GM18520 (cell line): Measurements from ENCODE around the gene CCDC146.
"Not testable (repeated sequence)": the region's sequence is repeated elsewhere in the genome, so short reads cannot be mapped to it uniquely, and the experiment has no call there.

ENCODE experiments used
- ATAC-seq: cut with Tn5 transposase; IDR thresholded peaks from one replicate; pipeline ENCODE4 v1.9.1; 2021; ENCODE audit not compliant: unreplicated experiment

CCDC146 gene

DNA sequence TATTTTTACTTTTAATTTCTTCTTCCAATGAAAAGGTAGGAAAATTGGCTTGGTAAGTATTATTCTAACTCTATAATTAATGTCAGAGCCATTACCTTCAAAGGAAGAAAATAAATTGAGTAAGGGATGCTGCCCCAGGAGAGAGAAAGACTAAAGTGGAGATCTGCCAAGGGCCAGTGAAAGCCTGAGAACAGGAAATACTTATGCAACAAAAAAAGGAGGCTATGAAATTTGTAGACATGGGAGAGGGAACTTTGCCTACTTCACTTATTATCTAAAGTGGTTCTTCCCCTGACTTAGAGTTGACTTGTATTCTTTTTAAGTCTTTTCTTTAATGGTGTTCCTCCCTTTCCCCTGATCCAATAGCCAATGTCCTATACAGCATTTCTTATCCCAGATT, 29.8 kb downstream of the CCDC146 start:
- ATAC-seq: not testable (repeated sequence)

GRCh38 chr7:77154917-77155464, 32.6 kb downstream of the CCDC146 start:
- not testable (repeated sequence) for ATAC-seq

DNA sequence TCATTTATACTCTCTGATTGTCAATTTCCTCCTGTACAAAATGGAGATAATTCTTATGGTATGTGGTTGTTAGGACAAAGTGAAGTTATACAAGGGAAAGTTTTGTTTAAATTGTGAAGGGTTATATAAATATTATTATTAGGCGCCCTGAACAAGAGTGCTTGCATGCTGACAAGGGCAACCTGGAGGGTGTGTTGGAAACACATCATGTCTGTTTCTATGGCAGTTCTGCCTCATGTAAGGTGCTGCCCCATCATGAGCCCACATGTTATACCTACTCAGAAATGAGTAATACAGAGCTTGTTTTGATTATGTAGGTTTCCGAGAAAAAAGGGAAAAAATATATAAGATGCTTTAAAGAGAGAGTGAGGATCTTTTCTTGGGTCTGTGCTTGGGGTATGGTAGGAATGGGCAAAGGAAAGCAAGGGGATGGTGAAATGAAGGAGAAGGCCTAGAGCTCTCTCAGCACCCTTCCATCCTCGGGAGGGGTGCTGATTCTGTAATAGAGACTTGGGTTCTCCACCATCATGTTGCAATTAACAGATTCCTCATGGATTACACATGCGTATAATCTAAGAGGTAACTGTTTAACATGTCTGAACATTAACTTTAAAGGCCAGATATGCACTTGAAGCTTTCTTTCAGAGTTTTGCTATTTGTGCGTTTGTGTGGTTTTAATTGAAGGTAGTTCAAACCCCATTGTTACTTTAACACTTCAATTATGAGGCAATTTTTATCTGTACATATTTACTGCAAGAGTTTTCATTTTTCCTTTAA, 33.4 kb downstream of the CCDC146 start:
- ATAC-seq: peak; percentile 28

DNA sequence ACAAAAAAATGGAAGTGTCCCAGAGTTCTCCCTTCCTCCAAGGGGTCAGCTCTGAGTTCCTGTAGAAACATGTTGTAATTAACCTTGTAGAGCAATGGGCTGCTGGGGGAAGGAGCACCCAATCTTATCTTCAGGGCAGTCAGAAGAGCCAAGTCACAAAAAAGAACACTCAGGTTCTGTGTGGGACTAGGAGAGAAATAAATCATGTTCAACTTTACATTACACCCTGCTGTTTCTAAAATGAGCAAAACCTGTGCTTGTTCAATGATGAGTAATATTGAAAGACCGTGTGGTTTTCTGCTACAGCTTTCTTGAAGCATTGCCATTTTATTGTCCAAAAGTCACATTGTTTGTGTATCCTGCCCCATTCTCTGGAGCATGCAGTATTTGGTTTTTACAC, 34.6 kb downstream of the CCDC146 start:
- ATAC-seq: peak; percentile 71

GRCh38 chr7:77157446-77157845, 35.0 kb downstream of the CCDC146 start:
- ATAC-seq: peak; percentile 32

- not testable (repeated sequence) for ATAC-seq
Observed at GRCh38 chr7:77171073-77171472, 48.7 kb downstream of the CCDC146 start.

- not testable (repeated sequence) for ATAC-seq
Observed at GRCh38 chr7:77172437-77173172, 50.2 kb downstream of the CCDC146 start.

DNA sequence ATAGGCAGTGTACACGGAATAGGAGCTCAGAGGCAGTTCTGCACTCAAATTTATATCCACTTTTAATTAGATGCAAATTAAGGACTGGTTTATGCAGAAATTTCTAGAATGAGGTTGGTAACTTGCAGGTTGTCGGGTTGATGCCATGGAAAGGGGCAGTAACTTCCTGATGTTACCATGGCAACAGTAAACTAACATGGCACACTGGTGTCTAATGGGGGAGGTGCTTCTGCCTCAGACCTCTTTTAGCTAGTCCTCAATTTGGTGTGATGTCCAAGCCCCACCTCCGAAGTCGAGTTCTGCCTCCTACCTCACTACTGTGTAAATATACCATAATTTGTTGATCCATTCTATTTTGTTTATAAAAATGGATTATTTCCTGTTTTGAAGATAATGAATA, 52.0 kb downstream of the CCDC146 start:
- ATAC-seq: not testable (repeated sequence)

DNA sequence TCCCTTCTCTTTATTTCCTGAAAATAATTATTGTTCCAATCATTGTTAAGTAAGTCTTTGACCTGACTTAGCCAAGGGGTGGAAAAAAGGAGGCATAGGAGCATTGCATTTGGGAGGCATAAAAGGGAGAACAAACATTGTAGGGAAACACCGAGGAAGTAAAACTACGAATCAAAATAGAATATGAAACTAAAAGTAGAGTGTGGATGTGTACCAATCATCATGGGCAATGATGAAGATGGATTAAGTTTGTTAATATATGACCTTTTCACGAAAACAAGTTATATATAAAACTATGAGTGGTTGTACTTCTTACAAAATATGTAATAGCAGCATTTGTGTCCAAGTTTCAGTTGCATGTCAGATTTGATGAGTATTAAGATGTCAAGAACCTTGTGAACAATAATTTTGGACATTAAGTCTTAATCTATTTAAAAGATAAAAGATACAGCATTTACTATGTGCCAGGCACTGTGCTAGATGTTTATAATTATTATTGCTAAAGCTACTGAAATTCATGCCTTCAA, 52.9 kb downstream of the CCDC146 start:
- ATAC-seq: peak; percentile 63

GRCh38 chr7:77177321-77177904, 55.0 kb downstream of the CCDC146 start:
- not testable (repeated sequence) for ATAC-seq

- not testable (repeated sequence) for ATAC-seq
Observed at GRCh38 chr7:77178024-77178423, 55.6 kb downstream of the CCDC146 start.

DNA sequence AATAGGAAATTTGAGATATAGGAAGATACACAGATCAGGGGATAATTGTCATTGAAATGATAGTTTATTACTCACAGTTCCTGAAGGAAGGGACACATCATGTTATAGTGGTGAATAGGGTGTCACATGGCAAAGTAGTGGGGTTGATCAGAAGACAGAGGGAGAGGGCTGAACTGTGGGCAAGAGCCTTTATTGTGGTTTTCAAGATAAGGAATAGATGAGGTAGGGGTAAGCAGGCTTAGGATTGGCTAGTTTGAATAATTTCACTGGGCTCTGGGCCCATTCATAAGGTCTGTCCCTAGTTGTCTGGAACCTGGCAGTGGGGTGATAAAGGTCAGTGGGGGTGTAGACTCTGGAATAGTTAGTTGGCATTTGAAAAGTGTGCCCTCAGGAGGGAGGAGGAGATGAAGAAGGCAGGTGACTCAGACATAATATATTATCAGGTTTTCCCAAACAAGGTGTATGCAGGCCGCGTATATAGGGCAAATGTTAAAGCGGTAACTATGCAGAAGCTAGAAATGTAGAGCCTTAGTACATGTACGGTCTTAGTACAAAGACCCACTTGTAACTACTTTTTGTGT, 58.7 kb downstream of the CCDC146 start:
- ATAC-seq: no peak

DNA sequence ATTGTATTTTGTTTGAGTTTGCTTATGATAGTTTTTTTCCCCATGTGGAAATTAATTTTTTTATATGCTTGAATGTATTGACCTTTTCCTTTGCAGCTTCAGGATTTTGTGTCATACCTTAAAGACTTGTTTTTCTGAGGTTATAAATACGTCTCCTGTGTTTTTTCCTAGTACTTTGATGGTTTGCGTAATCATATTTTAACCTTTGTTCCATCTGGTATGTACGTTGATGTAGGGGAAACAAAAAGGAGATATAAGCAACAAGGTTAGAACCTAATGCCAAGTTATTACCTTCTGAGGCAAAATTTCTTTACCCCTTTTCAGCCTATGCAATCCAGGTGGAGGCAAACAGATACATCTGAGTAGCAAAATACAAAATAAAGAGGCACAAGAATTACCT, 59.3 kb downstream of the CCDC146 start:
- no peak for ATAC-seq

GRCh38 chr7:77182261-77182660, 59.8 kb downstream of the CCDC146 start:
- no peak for ATAC-seq

GRCh38 chr7:77184463-77184862, 62.0 kb downstream of the CCDC146 start:
- ATAC-seq: no peak

- ATAC-seq: no peak
Observed at GRCh38 chr7:77184990-77185389, 62.6 kb downstream of the CCDC146 start.

- ATAC-seq: no peak
Observed at GRCh38 chr7:77185866-77186265, 63.5 kb downstream of the CCDC146 start.

- ATAC-seq: no peak
Observed at GRCh38 chr7:77188731-77189437, 66.5 kb downstream of the CCDC146 start.

- no peak for ATAC-seq
Observed at GRCh38 chr7:77197141-77197540, 74.7 kb downstream of the CCDC146 start.
